Measurements from ENCODE around the gene P4HA1.

Gene P4HA1

DNA sequence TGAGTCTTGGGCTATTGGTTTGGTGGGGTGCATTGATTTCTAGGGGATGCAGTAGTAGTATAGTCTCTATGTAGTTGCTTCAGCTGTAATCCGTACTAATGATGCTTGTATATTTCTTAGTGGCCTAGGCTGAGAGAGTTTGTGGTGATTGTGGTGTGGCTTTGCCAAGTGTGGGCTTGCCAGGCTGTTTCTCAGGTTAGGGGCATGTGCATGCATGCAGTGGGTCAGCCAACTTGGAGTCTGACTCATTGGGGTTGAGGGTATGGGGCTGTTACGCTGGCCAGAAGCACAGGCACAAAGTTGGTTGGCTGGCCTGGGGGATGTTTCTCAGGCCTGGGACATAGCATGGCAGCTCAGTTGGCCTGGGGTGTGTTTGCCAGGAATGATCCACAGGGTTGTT, 116.3 kb downstream of the P4HA1 start:
- DNase-seq: no peak
- no peak overlapping the region for H3K4me3 ChIP-seq (ENCODE audit: low read depth, low read length)
- no peaks in the 10 kb centered on the region for H3K36me3 ChIP-seq (replicated peaks)
- H3K27me3 ChIP-seq (replicated peaks): no peaks in the 10 kb centered on the region
- H3K27ac ChIP-seq: no peak overlapping the region
- TF ChIP-seq CTCF (IDR thresholded peaks at IDR 0.05; ENCODE audit: low read depth, low read length, missing control alignments): no peak
- in situ Hi-C loops (cut with HindIII; ENCODE audit: low pct_ligation_motif_present, low sequenced_read_pairs): no loop called here

DNA sequence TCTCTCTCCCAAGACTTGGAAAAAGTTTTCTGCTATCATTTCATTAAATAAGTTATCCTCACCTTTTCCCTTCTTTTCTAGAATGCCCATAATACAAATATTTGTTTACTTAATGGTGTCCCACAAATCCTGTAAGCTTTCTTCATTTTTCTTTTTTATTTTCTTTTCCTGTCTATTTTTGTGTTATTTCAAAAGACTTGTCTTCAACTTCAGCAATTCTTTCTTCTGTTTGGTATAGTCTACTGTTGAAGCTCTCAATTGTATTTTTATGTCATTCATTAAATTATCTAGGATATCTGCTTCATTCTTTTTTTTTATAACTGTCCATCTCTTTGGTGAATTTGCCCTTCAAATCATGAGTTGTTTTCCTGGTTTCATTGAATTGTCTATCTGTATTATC, 117.0 kb downstream of the P4HA1 start:
- in situ Hi-C loops (cut with HindIII; ENCODE audit: low pct_ligation_motif_present, low sequenced_read_pairs): no loop called here
- Histone ChIP-seq H3K36me3 (replicated peaks) (no peaks in the 10 kb centered on the region), H3K27ac (no peak overlapping the region), H3K4me3 (ENCODE audit: low read depth, low read length) (no peak overlapping the region), H3K27me3 (replicated peaks) (no peaks in the 10 kb centered on the region)
- no peak for DNase-seq
- no peak for TF ChIP-seq CTCF (IDR thresholded peaks at IDR 0.05; ENCODE audit: low read depth, low read length, missing control alignments)

DNA sequence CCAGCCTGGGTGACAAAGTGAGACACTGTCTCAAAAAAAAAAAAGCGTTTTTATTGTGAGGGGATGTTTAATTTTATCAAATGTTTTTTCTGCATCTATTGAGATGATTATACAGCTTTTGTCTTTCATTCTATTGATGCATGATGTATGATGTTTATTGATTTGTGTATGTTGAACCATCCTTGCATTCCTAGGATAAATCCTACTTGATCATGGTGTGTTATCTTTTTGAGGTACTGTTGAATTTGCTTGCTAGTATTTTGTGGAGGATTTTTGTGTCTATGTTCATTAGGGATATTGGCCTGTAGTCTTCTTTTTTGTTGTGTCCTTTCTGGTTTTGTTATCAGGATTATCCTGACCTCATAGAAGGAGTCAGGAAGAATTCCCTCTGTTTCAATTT, 119.8 kb downstream of the P4HA1 start:
- Histone ChIP-seq H3K36me3 (replicated peaks) (no peaks in the 10 kb centered on the region), H3K27ac (no peak overlapping the region), H3K27me3 (replicated peaks) (no peaks in the 10 kb centered on the region), H3K4me3 (ENCODE audit: low read depth, low read length) (no peak overlapping the region)
- DNase-seq: no peak
- no peak for TF ChIP-seq CTCF (IDR thresholded peaks at IDR 0.05; ENCODE audit: low read depth, low read length, missing control alignments)
- in situ Hi-C loops (cut with HindIII; ENCODE audit: low pct_ligation_motif_present, low sequenced_read_pairs): no loop called here

Measured in brain microvascular endothelial cell (primary cell).